Measurements from ENCODE around the gene SLC25A20.

Gene SLC25A20, protein sequence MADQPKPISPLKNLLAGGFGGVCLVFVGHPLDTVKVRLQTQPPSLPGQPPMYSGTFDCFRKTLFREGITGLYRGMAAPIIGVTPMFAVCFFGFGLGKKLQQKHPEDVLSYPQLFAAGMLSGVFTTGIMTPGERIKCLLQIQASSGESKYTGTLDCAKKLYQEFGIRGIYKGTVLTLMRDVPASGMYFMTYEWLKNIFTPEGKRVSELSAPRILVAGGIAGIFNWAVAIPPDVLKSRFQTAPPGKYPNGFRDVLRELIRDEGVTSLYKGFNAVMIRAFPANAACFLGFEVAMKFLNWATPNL

DNA sequence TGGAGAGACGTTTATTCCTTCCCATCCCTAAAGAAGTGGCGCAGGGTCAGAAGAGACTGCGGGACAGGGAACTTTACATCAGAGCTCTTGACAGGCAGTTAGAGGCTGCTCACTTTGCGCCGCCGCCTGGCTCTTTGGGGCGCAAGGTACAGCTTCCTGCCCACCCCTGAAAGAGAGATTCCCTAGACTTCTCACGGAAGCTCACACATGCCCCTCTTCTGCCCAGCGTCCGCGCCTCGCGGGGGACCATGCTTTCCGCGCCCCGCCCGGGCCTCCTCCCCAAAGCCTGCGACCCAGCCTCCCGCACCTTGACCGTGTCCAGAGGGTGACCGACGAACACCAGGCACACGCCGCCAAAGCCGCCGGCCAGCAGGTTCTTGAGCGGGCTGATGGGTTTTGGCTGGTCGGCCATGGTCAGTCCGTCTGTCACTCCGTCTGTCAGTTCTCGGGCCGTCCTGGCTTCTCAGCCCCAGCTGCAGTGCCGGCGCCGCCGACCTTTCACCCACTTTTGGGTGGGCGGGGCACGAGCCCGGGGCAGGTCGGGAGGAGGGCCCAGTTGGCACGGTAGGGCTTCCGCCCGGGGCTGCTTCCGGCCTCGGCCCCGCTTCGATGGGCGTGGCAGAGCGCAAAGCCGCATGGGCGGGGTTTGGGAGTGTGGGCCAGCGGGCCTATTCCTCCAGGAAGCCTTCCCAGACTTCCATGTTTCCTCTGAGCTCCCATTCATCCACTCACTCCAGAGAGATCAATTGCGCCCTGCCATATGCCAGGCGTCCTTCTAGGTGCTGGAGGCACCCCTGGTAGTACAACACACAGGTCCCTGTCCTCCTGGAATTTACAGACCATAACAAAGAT lies at the start of gene SLC25A20:
Gene SLC25A20, minus strand, starts transcription at position 500 of the 852 bp plus-strand sequence. Its CDS starts 88 bp downstream, at position 412.
- H3K4me3 ChIP-seq (ENCODE audit: low read depth in 1 of 2, low read length in 1 of 2) = peak within 1 kb of the TSS; percentile 79 to 83
- H3K27ac ChIP-seq = peak within 1 kb of the TSS; percentile 84
- peaks cover 21 to 29% of the 10 kb centered on the region in 2 experiments for H3K4me1 ChIP-seq (ENCODE audit: control insufficient read depth in 1 of 2, insufficient read depth in 1 of 2, low read depth in 1 of 2, low read length in 1 of 2)
- no peaks in the 10 kb centered on the region for H3K9me3 ChIP-seq
- H3K27me3 ChIP-seq = no peaks in the 10 kb centered on the region
- no peaks in the 10 kb centered on the region for H3K36me3 ChIP-seq
- TF ChIP-seq, protein P1, sequence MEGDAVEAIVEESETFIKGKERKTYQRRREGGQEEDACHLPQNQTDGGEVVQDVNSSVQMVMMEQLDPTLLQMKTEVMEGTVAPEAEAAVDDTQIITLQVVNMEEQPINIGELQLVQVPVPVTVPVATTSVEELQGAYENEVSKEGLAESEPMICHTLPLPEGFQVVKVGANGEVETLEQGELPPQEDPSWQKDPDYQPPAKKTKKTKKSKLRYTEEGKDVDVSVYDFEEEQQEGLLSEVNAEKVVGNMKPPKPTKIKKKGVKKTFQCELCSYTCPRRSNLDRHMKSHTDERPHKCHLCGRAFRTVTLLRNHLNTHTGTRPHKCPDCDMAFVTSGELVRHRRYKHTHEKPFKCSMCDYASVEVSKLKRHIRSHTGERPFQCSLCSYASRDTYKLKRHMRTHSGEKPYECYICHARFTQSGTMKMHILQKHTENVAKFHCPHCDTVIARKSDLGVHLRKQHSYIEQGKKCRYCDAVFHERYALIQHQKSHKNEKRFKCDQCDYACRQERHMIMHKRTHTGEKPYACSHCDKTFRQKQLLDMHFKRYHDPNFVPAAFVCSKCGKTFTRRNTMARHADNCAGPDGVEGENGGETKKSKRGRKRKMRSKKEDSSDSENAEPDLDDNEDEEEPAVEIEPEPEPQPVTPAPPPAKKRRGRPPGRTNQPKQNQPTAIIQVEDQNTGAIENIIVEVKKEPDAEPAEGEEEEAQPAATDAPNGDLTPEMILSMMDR (IDR thresholded peaks at IDR 0.05) = peak; percentile 20

DNA sequence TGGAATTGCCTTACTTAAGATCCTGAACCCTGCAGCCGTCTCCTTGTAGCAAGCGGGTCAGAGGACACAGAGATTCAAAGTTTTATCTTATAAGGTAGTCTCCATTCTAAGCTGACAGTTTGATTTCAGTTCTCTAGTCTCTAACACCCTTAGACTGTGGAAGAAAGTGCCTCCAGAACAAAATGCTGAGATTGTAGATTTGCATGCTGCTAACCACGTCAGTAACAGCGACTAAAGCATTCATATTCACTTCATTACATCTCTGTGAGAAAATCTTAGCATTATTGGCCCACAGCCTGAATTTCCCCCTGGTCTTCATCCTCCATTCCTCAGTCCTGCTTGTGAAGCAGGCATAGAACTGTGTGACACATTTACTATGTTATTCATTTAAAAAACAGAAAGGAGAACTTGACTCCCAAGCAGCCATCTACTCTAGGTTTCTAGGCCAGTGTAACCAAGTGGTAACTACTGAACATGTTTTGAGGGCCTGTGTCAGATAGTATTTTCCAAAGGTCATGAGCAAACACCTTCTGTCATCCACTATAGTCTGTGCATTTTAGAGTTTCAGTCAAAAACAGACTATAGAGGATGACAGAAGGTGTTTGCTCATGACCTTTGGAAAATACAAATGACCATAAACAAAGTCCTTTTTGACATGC lies 47.3 kb upstream of the SLC25A20 start:
- TF ChIP-seq, protein P1 (IDR thresholded peaks at IDR 0.05) = no peak
- Histone ChIP-seq H3K9me3 (no peaks in the 10 kb centered on the region), H3K4me1 (ENCODE audit: control insufficient read depth in 1 of 2, insufficient read depth in 1 of 2, low read depth in 1 of 2, low read length in 1 of 2) (no peaks in the 10 kb centered on the region), H3K36me3 (peaks cover 13% of the 10 kb centered on the region), H3K27me3 (no peaks in the 10 kb centered on the region), H3K27ac (no peak overlapping the region), H3K4me3 (ENCODE audit: low read depth in 1 of 2, low read length in 1 of 2) (no peak overlapping the region)

DNA sequence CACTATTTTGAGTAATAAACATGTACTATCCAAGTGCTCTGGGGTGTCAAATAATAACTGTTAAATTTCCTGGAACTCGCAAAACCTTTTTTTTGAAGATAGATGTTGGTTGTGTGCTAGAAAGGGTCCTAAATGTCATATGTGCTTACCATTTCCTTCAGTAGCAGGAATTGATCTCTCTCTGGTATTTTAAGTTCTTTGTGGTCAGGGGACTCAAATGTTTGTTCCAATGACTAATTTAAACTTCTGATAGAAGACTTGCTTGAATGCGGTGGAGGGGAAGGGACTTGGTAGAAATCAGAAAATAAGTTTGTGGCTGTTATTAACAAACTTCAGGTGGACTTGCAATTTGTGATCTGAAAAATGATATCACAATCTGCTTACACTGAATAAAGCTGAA lies 46.8 kb upstream of the SLC25A20 start:
- Histone ChIP-seq H3K4me1 (ENCODE audit: control insufficient read depth in 1 of 2, insufficient read depth in 1 of 2, low read depth in 1 of 2, low read length in 1 of 2) (no peaks in the 10 kb centered on the region), H3K36me3 (peaks cover 13% of the 10 kb centered on the region), H3K4me3 (ENCODE audit: low read depth in 1 of 2, low read length in 1 of 2) (no peak overlapping the region), H3K27ac (no peak overlapping the region), H3K27me3 (no peaks in the 10 kb centered on the region), H3K9me3 (no peaks in the 10 kb centered on the region)
- TF ChIP-seq, protein P1 (IDR thresholded peaks at IDR 0.05) = no peak

DNA sequence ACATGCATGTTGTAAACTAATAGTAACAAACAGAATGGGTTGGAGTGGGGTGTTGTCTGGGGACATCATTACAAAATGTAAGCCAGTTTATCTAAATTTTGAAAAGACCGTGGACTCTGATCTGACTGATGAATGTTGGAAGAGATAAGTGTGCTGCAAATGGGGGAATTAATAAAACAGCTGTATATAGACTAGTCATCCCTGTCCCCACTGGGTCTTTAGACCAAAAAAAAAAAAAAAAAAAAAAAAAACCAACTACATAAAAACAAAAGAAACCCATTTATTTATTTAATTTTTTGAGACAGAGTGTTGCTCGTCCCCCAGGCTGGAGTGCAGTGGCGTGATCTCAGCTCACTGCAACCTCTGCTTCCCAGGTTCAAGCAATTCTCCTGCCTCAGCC lies 40.0 kb upstream of the SLC25A20 start:
- Histone ChIP-seq H3K36me3 (peaks cover 33% of the 10 kb centered on the region), H3K9me3 (no peaks in the 10 kb centered on the region), H3K27me3 (no peaks in the 10 kb centered on the region), H3K4me1 (ENCODE audit: control insufficient read depth in 1 of 2, insufficient read depth in 1 of 2, low read depth in 1 of 2, low read length in 1 of 2) (no peaks in the 10 kb centered on the region), H3K4me3 (ENCODE audit: low read depth in 1 of 2, low read length in 1 of 2) (no peak overlapping the region), H3K27ac (no peak overlapping the region)
- TF ChIP-seq, protein P1 (IDR thresholded peaks at IDR 0.05) = no peak

DNA sequence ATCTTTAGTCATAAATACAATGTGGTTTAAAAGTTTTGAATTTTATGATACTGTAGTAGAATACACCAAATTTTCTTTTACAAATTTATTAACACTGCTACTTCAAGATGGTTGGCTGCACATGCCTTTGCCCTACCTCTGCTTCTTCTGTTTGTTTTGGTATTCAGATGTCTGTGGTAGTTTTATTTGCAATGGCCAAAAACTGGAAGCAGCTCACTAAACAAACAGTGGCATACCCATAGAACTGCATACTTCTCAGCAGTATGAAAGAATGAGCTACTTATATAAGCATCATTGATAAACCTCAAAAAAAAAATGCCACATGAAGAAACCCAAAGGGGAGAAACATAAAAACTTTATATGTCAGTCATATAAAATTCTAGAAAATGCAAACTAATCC lies 39.5 kb upstream of the SLC25A20 start:
- TF ChIP-seq, protein P1 (IDR thresholded peaks at IDR 0.05) = no peak
- Histone ChIP-seq H3K27ac (no peak overlapping the region), H3K4me1 (ENCODE audit: control insufficient read depth in 1 of 2, insufficient read depth in 1 of 2, low read depth in 1 of 2, low read length in 1 of 2) (no peaks in the 10 kb centered on the region), H3K27me3 (no peaks in the 10 kb centered on the region), H3K4me3 (ENCODE audit: low read depth in 1 of 2, low read length in 1 of 2) (no peak overlapping the region), H3K36me3 (peaks cover 34% of the 10 kb centered on the region), H3K9me3 (no peaks in the 10 kb centered on the region)
